ENCODE measurements around the gene LSP1. TPM values are rescaled to one million over a fixed set of nuclear protein-coding genes. Genes with fewer than 3 reads are reported as not detected.
"Not testable (repeated sequence)": the region's sequence is repeated elsewhere in the genome, so short reads cannot be mapped to it uniquely, and the experiment has no call there.

Gene LSP1
- total RNA-seq, 2 experiments from 2014 or later = 232 to 303 TPM

GRCh38 chr11:1875093-1875850 lies 22.4 kb downstream of the LSP1 start:
- no peaks in the 10 kb centered on the region; the same call in 1 of the 2 replicates for H4K20me1 ChIP-seq (ENCODE audit: insufficient read depth, low read length)
- no peak for TF ChIP-seq EZH2phosphoT487 (IDR thresholded peaks at IDR 0.05; ENCODE audit: borderline replicate concordance, low read depth, low read length)
- TF ChIP-seq, protein P1, sequence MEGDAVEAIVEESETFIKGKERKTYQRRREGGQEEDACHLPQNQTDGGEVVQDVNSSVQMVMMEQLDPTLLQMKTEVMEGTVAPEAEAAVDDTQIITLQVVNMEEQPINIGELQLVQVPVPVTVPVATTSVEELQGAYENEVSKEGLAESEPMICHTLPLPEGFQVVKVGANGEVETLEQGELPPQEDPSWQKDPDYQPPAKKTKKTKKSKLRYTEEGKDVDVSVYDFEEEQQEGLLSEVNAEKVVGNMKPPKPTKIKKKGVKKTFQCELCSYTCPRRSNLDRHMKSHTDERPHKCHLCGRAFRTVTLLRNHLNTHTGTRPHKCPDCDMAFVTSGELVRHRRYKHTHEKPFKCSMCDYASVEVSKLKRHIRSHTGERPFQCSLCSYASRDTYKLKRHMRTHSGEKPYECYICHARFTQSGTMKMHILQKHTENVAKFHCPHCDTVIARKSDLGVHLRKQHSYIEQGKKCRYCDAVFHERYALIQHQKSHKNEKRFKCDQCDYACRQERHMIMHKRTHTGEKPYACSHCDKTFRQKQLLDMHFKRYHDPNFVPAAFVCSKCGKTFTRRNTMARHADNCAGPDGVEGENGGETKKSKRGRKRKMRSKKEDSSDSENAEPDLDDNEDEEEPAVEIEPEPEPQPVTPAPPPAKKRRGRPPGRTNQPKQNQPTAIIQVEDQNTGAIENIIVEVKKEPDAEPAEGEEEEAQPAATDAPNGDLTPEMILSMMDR (conservative IDR thresholded peaks at IDR 0.05; ENCODE audit: low read length) = no peak
- intact Hi-C loops (cut with micrococcal nuclease; ENCODE audit: unreplicated experiment) = no loop called here
- H3K27ac ChIP-seq (ENCODE audit: low read depth, low read length, poor library complexity, severe bottlenecking) = no peak overlapping the region
- H3K36me3 ChIP-seq (ENCODE audit: insufficient read depth, low read length) = no peaks in the 10 kb centered on the region
- H3K4me2 ChIP-seq (ENCODE audit: low read length) = no peak overlapping the region
- ChIA-PET CTCF (ENCODE audit: unreplicated experiment) (no interaction called here), POLR2A (interaction anchor here (0.6 kb wide), 1 partner anchor 200 kb away, joined by 3 read pairs; no protein-coding TSS in a partner anchor)
- DNase-seq (ENCODE audit: low spot score) = no peak
- H2AFZ ChIP-seq (ENCODE audit: low read length) = no peak overlapping the region
- H3K4me1 ChIP-seq (ENCODE audit: insufficient read depth, low read length, poor library complexity, severe bottlenecking) = no peaks in the 10 kb centered on the region
- H3K9me2 ChIP-seq (ENCODE audit: insufficient read depth, low read length) = no peaks in the 10 kb centered on the region
- H3K79me2 ChIP-seq (ENCODE audit: insufficient read depth, low read depth, low read length) = no peaks in the 10 kb centered on the region
- no peak overlapping the region for H3K4me3 ChIP-seq (ENCODE audit: low read depth, low read length, poor library complexity, severe bottlenecking)
- H3K9me3 ChIP-seq (ENCODE audit: low read length) = no peaks in the 10 kb centered on the region
- no TSS peak for BruUV-seq (replicated peaks)

DNA sequence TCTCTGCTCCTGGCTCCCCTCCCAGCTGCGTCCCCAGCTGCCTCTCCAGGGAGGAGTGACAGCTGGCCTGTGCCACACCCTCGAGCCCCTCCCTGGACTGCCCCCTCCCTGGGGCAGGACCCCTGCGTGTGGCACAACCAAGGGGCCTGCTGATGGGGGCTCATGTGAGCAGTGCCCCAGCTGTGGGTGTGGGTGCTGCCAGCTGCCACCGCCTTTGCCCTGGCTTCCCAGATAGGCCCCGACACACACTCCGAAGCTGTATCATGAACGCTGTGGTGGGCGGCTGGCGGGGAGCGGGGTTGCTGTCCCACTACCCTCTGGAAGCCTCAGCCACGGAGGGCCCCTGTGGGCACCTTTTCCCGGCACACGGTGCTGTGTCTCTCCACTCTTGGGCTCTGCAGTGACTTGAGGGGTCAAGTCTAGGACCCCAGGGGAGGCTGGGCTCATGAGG lies 23.0 kb downstream of the LSP1 start:
- H2AFZ ChIP-seq (ENCODE audit: low read length); H3K4me1 ChIP-seq (ENCODE audit: insufficient read depth, low read length, poor library complexity, severe bottlenecking); BruUV-seq (replicated peaks): not testable (repeated sequence)

DNA sequence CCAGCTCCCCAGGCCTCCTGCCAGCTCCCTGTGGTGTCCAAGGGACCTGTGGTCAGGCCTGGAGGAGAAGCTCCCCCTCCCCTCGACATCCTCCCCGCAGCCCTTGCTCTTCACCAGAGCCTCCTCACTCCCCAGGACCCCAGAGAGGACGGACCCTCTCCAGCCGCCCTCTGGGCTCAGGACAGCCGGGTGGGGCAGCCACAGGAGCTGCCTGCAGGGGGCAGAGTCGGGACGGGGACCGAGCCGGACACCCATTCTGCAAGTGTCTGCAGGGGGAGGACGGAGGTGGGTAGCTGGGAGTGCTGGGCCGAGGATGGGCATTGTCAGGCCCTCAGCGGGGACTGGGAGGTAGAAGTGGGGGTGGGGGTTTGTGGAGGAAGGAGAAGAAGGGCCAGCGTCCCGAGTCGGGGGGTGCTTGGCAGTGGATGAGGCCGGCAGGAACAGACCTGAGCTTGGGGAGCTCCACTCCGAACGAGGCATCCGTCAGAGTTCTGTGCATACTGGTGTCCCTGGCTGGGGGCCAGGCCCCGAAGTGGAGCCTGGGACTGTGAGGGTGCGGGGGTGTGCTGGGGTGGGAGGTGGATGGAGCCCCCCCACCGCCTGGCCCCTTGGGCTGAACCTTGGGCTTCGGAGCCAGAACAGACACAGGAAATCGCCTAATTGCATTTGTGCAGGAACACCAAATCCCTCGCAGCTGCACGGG lies 23.6 kb downstream of the LSP1 start:
- DNase-seq (ENCODE audit: low spot score) = peak; percentile 18
- Histone ChIP-seq H3K27ac (ENCODE audit: low read depth, low read length, poor library complexity, severe bottlenecking) (no peak overlapping the region), H3K4me3 (ENCODE audit: low read depth, low read length, poor library complexity, severe bottlenecking) (no peak overlapping the region), H3K79me2 (ENCODE audit: insufficient read depth, low read depth, low read length) (no peaks in the 10 kb centered on the region), H3K4me2 (ENCODE audit: low read length) (no peak overlapping the region), H3K9me2 (ENCODE audit: insufficient read depth, low read length) (no peaks in the 10 kb centered on the region), H2AFZ (ENCODE audit: low read length) (no peak overlapping the region), H3K4me1 (ENCODE audit: insufficient read depth, low read length, poor library complexity, severe bottlenecking) (peaks cover 8% of the 10 kb centered on the region), H3K9me3 (ENCODE audit: low read length) (no peaks in the 10 kb centered on the region), H3K36me3 (ENCODE audit: insufficient read depth, low read length) (no peaks in the 10 kb centered on the region), H4K20me1 (ENCODE audit: insufficient read depth, low read length) (no peaks in the 10 kb centered on the region)
- POLR2A ChIA-PET = no interaction called here
- intact Hi-C loops (cut with micrococcal nuclease; ENCODE audit: unreplicated experiment) = no loop called here
- no peak for TF ChIP-seq EZH2phosphoT487 (IDR thresholded peaks at IDR 0.05; ENCODE audit: borderline replicate concordance, low read depth, low read length)
- TF ChIP-seq, protein P1 (conservative IDR thresholded peaks at IDR 0.05; ENCODE audit: low read length) = peak; percentile 73
- CTCF ChIA-PET (ENCODE audit: unreplicated experiment) = no interaction called here
- no TSS peak for BruUV-seq (replicated peaks)

More for the DNA sequence above, 23.0 kb downstream of the LSP1 start:
- POLR2A ChIA-PET = interaction anchor here (0.6 kb wide), 1 partner anchor 200 kb away, joined by 3 read pairs; no protein-coding TSS in a partner anchor
- H3K9me2 ChIP-seq (ENCODE audit: insufficient read depth, low read length); H3K4me3 ChIP-seq (ENCODE audit: low read depth, low read length, poor library complexity, severe bottlenecking); H3K27ac ChIP-seq (ENCODE audit: low read depth, low read length, poor library complexity, severe bottlenecking); H4K20me1 ChIP-seq (ENCODE audit: insufficient read depth, low read length); H3K9me3 ChIP-seq (ENCODE audit: low read length); H3K4me2 ChIP-seq (ENCODE audit: low read length); H3K36me3 ChIP-seq (ENCODE audit: insufficient read depth, low read length); CTCF ChIA-PET (ENCODE audit: unreplicated experiment); H3K79me2 ChIP-seq (ENCODE audit: insufficient read depth, low read depth, low read length); intact Hi-C loops (cut with micrococcal nuclease; ENCODE audit: unreplicated experiment); DNase-seq (ENCODE audit: low spot score): not testable (repeated sequence)
